ENCODE data around the gene ZNF708. TPM values are rescaled to one million over a fixed set of nuclear protein-coding genes. Genes with fewer than 3 reads are reported as not detected.

Gene ZNF708
- 4.6 and 6.7 TPM in 2 replicates for total RNA-seq

DNA sequence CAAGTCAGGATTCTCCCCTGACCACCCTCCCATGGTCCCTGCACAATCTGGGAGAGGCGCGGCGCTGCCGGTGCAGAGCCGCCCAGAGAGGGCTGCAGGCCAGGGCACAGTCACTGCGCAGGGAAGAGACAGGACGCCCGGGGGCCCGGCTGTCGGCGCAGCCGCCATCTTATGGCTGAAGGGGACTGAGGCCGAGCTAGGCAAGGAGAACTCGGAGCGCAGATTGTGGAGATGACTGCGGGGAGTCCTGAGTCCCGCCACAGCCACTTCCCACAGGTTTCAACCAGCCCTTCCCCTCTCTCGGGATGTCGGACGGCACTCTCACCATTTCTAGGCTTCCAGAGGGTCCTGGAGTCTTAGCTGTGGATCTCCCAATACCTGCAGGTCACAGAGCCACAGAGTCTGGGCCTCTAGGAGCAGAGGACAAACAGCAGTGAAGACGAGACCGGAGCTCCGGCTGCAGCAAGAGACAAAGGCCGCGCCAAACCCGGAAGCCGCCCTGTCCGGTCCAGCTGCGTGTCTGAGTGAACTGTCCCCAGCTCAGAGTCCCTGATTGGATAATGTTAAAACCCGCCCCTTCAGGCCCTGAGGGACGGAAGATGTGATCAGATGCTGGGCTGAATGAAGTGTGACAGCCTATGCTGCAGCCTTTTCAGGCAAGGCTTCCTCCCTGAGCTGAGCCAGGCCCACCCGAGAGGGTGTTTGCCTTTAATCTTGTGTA is at the start of gene ZNF708:
ZNF708 (minus strand) TSS at position 526 of the 721 bp plus-strand sequence; CDS start at position 328, 198 bp downstream.

DNA sequence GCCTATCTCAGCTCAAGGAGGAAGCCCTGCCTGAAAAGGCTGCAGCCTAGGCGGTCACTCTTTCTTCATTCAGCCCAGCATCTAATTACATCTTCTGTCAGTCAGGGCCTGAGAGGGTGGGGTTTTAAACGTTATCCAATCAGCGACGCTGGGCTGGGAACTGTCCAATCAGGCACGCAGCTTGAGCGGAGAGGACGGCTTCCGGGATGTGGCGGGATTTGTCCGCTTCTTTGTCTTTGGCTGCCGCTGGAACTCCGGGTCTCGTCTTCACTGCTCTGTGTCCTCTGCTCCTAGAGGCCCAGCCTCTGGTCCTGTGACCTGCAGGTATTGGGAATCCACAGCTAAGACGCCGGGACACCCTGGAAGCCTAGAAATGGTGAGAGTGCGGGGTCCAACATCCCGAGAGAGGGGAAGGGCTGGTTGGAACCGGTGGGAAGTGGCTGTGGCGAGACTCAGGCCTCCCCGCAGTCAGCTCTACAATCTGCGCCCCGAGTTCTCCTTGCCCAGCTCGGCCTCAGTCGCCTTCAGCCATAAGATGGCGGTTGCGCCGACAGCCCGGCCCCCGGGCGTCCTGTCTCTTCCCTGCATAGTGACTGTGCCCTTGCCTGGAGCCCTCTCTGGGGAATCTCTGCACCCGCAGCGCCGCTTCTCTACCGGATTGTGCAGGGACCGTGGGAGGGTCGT is 29.7 kb upstream of the ZNF708 start, which contains the start of gene ZNF738:
ZNF738 (plus strand) TSS at position 233 of the 684 bp plus-strand sequence; CDS start at position 374, 141 bp downstream.

Other genes starting within 250 kb of the ZNF708 start
- gene ZNF714, start 247.2 kb downstream of the ZNF708 start, total RNA-seq: 9.7 and 13.2 TPM in 2 replicates
- 2.4 and 3.3 TPM in 2 replicates for gene ZNF431, start 187.4 kb downstream of the ZNF708 start, total RNA-seq
- gene ZNF738, start 29.6 kb upstream of the ZNF708 start, total RNA-seq: 5.6 and 6.1 TPM in 2 replicates
- gene ZNF493, start 67.7 kb upstream of the ZNF708 start, total RNA-seq: 9.1 and 17.6 TPM in 2 replicates
- 2.2 and 4.5 TPM in 2 replicates for gene ZNF429, start 176.2 kb upstream of the ZNF708 start, total RNA-seq